ENCODE results near the gene STX16.
"Not testable (repeated sequence)": the region's sequence is repeated elsewhere in the genome, so short reads cannot be mapped to it uniquely, and the experiment has no call there.

Gene STX16

DNA sequence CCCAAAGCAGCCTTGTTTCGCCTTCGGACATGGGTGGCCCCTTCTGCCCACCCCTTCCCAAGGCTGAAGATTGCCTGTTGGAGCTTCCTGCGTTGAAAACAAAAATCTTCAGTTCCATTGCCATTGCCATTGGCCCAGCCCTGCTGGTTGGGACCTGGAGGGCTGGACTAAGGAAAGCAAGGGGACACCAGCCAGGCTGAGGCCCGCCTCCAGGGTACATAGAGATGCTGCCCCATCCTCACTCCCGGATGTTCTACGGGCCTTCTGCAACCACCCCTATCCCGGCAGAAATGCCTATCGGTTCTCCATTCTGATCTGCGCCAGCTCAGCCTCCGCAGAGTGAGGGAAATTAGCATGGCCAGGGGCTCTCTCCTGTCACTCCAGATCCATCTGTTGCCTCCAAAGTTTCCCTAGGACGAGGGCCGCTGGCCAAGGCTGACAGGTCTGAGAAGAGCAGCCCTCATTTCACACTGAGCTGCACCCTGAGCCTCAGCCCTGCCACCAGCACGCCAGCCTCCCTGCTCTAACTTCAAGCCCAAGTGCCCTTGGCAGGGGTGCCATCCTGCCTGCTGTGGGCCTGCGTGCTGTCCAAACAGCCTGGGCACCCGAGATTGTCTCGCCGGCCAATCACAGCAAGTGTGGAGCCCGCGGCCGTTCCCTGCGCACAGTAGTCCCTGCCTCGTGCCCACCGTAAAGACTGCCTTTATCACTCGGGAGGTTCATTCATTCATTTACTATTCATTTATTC lies 13.4 kb upstream of the STX16 start:
- no peak for DNase-seq

DNA sequence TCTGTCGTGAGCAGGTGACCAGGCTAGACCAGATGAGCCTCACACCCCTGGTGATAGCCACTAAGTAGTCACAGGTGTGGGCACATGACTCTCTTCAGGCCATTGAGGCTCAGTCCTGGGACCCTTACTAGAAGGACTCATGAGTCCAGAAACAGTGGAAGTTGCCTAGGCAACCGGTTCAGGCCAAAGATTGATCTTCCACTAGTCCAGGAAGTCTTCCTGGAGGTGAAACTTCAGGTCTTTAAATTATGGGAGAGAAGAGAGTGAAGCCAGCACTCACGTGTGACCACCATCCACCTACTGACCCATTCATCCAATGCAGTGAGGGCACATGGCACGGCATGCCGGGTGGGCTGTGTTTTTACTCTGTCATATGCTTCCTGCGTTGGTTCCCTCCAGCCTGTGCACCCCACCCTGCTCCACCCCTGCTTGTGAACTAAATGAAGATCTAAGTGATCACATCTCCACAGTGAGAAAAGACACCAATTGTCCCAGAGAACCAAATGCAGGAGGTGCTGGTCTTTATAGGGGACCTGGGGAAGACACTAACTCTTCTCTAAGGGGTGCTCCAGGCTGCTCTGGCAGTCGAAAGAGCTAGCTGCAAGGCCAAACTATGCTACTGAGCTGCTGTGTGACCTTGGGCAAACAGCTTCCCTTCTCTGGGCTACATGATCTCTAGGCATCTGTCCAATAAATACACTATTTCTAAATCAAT lies 12.5 kb upstream of the STX16 start:
- DNase-seq, result no peak

DNA sequence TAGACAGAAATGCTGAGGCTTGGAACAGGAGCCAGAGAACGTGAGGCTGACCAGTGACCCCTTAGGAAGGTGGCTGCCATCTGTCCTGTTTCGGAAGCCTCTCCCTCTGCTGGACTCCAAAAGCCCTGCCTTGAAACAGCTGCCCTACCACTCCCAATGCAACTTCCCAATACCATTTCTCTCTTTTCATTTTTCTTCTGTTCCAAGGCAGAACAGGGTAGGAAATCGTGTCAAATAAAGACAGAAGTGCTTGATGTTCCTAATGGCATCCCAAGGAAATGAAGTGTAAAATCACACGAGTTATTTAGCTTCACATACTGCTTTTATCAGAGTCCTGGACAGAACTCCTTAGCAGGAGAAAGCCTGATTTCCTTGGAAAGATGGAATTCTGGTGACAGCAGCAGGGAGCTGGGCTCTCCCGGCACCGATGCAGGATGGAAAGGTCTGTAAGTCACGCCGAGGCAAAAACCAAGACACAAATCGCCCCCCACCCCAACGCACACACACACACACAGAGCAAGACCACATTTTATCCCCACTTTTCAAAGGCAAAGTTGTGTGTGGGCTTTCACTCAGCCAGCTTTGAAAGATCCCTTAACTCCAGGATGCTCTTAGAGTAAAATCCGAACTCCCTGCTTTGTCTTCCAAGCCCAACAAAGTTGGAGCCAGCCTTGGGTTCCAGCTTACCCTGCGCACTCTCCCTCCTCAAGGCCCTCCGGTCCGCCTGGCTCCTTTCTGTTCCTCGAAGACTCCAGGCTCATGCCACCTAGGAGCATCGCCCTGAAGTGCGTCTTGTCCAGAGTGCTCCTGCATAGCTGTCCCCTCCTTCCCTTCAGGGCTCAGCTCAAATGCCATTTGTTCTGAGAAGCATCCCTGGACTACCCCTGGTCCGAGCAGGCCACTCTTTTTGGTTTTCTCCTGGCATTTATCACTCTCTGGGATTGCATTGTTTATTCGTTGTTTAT lies 11.6 kb upstream of the STX16 start:
- no peak for DNase-seq

DNA sequence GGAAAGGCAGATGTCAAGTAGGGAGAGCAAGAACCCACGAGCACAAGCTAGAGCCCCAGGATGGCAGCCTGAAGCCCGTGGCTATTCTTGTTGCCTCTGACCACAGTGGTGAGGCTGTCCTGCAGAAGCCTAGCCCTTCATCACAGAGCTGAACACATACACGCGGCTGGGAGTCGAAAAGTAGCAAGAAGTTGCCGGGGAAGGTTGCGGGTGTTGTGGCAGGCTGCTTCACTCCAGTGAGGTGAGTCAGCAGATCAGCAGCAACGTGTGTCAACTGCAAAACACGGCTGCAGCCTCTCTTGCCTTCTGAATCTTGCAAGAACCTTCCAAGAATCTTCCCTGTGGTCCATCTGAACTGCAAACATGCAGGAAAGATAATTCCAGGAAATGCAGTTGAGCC lies 10.6 kb upstream of the STX16 start:
- DNase-seq, result peak in 1 of 5 experiments; percentile 12

DNA sequence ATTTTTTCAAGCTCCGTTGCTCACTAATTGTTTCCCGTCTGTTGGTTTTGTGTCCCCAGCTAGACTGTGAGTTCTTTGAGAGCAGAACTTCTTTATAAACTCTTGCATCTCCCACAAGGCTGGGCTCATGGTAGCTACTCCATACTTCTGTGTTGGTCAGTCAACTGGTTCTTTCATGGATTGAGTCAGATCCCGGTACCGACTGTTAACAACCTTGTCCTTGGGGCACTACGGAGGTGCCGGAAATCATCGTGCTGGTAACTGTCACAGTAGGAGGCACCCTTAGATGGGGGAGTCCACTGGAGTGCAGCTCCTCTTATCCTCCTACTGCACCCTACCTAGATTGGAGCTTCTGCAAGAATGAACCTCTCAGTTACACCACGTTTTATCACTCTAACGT lies 8.6 kb upstream of the STX16 start:
- DNase-seq, result no peak

DNA sequence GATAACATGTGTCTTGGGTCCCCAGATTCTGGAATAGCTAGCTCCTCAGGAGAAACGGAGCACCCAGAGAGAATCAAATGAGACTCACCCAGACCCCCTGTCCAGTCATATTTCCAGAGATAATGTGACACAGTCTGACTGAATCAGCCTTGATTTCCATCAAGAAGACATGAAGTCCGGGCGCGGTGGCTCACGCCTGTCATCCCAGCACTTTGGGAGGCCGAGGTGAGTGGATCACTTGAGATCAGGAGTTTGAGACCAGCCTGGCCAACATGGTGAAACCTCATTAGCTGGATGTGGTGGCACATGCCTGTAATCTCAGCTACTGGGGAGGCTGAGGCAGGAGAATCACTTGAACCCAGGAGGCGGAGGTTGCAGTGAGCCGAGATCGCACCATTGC lies 8.2 kb upstream of the STX16 start:
- DNase-seq, result not testable (repeated sequence)

DNA sequence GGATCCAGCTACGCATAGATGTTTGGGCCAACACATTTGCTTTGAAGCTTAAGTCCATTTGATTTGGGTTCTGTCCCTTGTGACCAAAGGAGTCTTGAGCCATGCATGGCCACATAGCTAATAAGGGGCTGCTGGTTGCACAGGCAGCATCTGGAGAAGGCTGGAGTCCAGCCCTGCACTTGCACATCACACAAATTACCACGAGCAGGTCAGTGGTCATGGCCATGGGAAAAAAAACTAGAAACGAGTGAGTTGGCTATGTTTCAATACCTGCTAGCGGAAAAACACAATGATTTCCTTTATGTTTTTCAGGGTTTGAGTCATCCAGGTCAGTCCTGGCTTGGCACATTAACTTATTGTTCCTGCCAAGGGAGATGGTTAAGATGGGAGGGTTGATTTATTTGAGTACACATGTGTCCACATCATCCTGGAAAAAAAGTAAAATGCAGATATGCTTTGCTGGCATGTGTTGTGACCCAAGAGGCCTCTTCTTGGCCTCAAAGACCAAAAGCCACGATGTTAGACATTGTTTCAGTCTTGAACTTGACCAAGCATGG lies 5.6 kb upstream of the STX16 start:
- DNase-seq, result no peak

DNA sequence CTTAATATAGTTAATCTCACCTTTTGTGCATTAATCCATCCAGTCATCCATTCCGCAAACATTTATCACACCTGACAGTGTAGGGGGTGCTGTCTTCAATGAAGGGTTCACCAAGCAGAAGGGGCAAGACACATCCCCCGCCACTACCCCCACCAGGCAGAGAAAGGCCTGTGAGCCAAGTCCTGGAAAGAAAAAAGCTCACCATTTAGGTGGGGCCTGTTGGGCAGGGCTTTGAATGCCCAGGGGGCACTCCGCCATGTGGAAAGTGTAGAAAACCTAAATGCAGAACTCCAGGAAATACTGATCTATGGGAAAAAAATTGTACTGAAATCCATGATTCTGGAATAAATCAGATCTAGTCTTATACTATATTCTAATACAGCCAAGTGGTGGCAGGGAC lies 4.8 kb upstream of the STX16 start:
- no peak for DNase-seq

DNA sequence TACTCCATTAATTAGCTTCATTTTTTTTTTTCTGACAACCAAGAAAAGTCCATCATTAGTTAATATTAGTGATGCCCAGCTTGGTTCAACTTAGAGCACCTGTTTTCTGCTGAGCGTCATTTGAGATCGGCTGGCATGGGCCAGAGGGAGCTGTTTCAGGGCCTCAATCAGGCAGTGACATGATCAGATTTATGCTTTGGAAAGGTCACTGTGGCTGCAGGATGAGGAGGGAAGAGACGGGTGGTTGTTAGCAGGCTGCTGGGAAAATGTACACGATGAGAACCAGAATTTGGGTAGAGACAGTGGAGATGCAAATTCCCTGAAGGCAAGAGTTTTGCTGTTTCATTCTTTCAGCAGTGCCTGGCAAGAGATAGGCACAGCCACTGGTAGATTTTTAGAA lies 4.4 kb upstream of the STX16 start:
- no peak for DNase-seq

DNA sequence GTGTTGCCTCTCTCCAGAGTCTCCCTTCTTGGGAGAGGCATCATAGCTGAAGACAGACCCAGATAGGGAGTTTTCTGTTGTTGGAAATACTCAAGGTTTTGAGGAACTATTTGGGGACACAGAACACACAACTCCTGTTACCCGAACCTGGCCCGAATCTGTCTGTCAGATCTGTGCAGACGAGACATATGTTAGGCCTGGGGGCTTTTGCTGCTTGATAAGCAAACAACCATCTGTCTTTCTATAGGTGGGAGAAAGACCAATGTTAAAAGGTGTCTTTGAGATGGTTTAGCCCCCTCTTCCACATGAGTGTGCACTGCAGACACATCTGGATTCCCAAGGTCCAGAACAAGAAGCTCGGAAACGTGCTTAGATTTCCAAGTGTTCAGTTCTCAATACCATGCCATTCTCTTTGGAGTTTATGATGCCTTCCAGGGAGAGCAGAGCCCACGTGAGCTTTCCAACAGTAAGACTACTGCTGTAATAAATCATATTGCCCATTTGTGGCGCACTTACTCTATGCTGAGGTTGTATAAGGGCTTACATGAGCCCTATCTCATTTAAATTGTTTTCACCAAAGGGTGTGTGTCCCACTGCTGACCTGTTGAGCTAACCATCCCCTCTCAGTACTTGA lies 3.8 kb upstream of the STX16 start:
- DNase-seq, result peak in 1 of 5 experiments; percentile 45

DNA sequence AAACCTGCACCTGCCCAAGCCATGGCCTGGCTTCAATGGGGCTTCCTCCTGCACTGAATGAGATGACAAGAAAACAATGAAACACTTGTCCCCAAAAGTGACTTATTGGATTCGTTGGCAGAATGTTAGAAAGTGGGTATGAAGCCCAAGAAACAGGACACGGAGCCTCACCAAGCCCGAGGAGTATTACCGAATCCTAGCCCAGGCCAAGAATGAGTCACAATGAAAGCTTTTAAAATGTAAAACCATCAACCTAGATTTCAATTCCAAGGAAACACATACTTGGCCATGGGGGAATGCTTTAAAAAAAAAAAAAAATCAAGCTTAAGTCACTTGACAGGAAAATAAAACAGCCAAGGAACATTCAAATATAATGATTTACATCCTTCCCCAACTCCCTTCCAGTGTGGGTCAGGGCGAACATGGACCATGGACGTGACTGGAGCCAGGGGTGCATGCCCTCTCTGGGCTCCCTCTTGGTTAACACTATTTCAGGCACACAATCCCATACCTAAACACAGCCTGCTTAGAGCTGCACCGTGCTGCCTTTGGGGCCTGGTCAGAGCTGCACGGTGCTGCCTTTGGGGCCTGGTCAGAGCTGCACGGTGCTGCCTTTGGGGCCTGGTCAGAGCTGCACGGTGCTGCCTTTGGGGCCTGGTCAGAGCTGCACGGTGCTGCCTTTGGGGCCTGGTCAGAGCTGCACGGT lies 3.1 kb upstream of the STX16 start:
- no peak for DNase-seq

DNA sequence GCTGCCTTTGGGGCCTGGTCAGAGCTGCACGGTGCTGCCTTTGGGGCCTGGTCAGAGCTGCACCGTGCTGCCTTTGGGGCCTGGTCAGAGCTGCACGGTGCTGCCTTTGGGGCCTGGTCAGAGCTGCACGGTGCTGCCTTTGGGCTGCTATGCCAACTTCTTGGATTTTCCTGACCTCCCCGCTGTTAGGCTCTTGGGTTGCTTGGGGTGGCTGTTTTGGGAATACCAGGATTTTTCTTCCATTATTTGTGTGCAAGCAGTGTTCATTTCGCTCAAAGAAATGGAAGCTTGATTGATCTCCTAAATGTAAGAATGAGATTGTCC lies 2.6 kb upstream of the STX16 start:
- DNase-seq, result not testable (repeated sequence)

DNA sequence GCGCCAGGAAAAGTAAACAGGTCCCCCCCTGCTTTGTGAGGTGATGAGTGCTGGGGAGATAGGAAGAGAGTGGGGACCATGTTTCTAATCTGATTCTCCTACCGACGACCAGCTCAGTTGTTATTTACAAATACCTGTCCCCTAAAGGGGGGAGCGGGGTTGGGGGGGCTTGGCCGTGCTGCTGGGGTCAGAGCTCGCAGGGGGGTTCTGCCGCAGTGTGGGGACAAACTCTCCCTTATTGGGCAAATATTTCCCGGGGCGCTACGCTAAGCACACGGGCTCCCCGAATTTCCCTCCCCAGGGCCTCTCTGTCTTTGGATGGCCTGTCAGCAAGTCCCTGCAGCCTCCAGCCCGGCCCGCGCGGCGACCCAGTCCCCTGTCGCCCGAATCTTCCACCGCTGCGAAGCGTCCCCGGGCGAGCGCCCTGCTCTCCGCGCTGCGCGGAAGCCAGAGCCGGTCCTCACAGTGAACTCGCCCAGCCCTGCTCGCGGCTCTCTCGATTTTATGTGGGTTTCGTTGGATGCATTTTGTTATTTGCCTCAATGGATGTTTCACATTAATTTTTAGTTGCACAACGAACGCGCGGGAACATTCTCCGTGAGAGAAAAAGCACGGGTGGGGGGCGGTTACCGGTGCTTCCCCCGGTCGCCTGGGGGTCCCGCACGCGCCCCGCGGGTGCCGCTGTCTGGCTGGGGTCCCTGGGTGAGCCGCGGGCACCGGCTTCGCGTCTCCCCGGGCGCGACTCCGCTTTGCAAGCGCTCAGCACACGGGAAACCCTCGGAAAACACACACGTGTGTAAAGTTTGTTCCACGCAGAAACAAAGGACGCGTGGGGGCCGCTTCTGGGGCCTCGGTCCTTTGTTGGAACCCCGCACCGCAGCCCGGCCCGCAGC lies 1.5 kb upstream of the STX16 start:
- peak in 4 of 5 experiments; percentile 20 to 54 (median 23) for DNase-seq

DNA sequence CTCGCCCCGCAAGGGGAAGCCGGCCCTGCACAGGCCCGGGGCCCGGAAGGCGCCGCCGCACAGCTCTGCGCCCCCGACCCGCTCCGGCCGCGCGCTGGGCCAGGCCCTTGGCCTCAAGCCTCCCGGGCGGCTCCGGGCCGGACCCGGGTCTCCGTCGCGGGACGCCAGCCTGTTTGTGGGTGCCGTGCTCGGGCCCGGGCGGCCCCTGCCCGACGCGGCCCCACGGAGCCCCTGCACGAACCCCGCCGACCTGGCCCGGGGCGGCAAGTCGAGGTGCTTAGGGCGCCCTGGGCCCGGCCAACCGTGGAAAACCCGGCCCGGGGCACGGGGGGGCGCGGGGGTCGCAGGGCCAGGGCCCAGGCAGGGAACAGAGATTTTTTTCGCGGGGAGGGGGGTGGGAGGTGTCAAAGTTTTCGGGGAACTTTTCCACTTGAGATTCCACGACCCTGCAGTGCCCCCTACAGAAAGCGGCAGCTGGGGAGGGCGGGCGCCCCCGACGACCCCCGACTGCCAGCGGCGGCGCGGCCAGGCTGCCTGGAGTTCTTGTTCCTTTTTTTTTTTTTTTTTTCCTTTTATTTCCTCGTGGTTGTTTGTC lies 805 bp upstream of the STX16 start:
- peak in 3 of 5 experiments; percentile 23 to 68 (median 25) for DNase-seq

DNA sequence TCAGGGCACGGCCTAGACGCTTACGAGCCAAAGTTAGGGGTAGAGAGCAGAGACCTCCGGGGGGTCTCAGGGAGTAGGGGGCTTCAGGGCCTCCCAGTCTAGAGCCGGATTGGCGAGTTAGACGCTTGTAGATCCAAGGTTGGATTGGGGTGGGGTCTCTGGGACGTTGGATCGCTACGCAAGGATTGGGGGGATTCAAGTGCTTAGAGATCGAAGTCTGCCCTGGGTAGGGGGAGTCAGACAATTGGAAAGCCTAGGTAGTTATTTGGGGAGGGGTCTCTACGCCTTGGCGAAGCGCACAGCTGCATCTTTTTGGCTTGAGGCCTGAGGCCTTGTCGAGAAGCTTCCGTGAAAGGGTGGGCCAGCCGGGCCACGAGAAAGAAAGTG lies 469 bp downstream of the STX16 start:
- peak in 1 of 5 experiments; percentile 22 for DNase-seq

DNA sequence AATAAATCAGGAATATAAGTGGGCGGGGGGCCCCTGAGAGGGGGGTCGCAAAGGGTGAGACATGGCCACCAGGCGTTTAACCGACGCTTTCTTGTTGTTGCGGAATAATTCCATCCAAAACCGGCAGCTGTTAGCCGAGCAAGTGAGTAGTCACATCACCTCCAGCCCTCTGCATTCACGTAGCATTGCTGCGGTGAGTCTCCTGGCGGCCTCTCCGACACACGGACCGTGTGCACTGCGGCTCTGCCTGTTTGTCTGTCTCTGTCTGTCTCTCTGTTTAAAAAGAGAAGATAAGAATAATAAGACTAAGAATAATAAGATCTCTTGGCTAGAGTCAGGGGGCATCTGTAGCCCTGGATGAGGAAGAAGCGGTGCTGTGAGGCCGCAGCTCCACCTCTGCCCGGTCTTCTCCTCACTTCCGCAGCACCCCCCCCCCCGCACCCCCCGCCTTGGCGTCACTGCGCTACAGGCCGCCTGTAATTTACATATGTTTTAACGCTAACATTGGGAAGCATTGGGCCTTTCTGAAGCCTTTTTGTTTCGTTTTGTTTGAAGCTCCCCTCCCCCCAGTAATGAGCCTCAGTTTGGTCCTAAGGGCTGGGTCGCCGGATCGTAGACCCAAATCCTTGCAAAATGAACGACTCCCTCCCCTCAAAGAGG lies 993 bp downstream of the STX16 start:
- DNase-seq, result peak; percentile 31 to 94 (median 65)

DNA sequence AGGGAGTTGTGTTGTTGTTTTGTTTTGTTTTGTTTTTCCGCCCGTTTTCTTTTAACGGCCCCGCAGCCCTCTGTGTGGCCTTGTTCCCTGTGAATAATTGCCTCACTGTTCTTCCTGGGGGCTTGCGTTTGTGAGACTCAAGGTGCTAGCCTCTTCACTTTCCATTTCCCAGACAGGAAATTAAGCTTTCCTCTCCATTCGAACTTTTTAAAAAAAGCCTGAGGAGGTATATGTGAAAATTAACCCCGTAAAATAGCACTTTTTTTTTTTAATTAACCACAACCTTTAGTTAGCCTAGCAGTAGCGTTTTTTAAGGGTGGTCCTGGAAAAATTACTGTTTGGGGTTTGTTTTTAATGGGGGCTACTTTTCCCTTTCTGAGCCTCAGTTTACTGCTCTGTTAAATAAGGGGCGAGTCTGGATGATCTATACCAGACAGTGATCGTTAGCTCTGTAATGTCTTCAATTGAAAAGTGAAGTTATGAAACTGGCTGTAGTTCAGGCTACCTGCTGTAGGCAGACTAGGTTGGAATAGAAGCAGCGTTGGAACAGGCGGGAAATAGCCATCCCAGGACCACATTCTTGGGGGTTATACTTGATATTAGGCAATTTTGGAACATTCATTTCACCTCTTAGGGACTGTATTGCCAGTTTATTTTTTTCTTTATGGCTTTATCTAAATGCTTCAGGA lies 1.7 kb downstream of the STX16 start:
- DNase-seq, result peak in 2 of 5 experiments; percentile 30 to 77

DNA sequence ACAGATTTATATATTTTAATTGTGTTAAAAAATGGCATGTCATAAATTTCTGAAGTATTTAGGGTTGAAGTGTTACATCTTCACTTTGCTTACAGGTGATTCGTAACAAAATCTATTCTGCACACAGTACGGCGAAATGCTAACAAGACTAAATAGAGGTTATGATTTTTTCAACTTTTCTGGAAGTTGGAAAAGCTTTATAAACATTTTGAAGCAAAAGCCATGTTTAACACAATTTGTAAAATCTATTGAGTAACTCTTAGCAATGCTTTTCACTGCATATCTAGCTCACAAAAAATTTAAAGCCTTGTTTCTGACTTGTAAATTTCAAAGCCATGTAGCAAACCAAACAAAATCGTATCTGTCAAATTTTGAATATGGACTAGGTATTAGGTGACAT lies 3.3 kb downstream of the STX16 start:
- DNase-seq, result no peak
